ENCODE data around the gene SPNS2.
A peak's percentile ranks its signal among the peaks of the same experiment; 100 is the strongest.

SPNS2 gene

GRCh38 chr17:4554997-4555799, 56.5 kb downstream of the SPNS2 start, which contains the start of gene MYBBP1A:
Gene MYBBP1A (minus strand): TSS chr17:4555384. CDS start chr17:4555324, 60 bp downstream.
- peak; percentile 98 for DNase-seq

GRCh38 chr17:4555873-4556759, 57.4 kb downstream of the SPNS2 start:
- no peak for DNase-seq

DNA sequence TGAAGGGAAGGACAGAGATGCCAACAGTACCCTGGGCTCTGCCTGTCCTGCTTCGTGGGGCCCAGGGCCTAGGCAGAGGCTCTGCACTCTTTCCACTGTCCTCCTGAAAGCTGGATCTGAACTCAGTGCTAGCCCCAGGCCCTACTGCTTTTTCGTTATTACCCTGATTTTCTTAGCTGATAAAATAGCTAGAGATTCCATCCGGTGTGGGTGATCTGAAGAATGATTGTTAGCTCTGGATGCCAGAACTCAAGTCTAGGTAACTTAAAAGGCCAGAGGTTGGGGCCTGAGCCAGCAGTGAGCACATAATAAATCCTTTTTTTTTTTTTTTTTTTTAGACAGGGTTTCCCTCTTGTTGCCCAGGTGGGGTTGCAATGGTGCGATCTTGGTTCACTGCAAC, 58.3 kb downstream of the SPNS2 start:
- DNase-seq = no peak

- no peak for DNase-seq
These were observed 59.1 kb downstream of the SPNS2 start for GRCh38 chr17:4557626-4558346.

DNA sequence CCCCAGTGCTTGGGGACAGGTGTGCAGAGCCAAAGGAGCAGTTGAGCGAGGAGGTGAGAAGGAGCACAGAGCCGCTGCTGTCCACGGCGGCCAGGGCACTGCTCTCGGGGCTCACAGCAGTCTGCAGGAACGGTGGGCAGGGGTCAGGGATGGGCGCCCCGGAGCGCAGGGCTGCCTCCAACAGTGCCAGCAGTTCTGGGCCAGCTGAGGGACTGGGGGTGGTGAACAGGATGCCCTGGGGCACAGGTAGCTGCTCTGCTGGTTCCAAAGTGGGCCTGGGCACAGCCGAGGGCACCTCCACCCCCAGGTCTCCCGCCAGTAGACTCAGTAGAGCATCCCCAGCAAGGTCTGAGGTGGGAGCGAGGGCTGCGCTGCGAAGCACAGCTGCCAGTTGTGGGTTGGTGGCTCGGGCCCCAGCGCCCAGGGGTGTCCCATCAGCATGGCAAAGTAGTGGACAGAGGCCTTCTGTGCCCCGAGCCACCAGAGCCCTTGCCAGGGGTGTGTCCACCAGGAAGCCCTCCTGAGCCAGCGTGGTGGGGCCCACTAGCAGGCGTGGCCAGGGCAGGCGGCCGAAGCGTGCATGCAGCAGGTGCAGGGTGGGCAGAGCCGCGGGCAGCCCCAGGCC, 59.8 kb downstream of the SPNS2 start:
- DNase-seq = no peak

GRCh38 chr17:4559139-4559791, 60.6 kb downstream of the SPNS2 start:
- no peak for DNase-seq

DNA sequence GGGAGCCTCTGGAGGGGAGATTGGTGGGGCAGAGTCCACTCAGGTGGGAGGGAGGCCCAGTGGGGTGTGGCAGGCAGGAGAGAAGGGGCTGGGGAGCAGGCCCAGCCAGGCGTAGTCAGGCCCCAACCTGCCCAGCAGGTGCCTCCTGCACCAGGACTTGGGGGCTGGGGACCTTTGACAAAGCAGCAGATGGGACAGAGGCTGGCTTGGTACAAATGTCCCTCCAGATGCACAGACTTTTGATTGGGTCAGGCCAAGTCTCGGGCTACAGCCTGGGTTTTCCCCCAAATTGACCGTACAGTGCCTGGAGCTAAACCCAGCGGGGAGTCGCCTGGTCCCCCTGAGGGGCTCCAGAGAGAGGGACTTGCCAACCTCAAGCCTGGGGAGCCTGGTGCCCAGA, 61.3 kb downstream of the SPNS2 start:
- DNase-seq = no peak

GRCh38 chr17:4560421-4560820, 61.7 kb downstream of the SPNS2 start, which contains the start of gene GGT6:
Gene GGT6 (minus strand): TSS chr17:4560577. CDS start chr17:4560521, 56 bp downstream.
- no peak for DNase-seq

- DNase-seq = no peak
These were observed 62.2 kb downstream of the SPNS2 start for GRCh38 chr17:4560837-4561256.

DNA sequence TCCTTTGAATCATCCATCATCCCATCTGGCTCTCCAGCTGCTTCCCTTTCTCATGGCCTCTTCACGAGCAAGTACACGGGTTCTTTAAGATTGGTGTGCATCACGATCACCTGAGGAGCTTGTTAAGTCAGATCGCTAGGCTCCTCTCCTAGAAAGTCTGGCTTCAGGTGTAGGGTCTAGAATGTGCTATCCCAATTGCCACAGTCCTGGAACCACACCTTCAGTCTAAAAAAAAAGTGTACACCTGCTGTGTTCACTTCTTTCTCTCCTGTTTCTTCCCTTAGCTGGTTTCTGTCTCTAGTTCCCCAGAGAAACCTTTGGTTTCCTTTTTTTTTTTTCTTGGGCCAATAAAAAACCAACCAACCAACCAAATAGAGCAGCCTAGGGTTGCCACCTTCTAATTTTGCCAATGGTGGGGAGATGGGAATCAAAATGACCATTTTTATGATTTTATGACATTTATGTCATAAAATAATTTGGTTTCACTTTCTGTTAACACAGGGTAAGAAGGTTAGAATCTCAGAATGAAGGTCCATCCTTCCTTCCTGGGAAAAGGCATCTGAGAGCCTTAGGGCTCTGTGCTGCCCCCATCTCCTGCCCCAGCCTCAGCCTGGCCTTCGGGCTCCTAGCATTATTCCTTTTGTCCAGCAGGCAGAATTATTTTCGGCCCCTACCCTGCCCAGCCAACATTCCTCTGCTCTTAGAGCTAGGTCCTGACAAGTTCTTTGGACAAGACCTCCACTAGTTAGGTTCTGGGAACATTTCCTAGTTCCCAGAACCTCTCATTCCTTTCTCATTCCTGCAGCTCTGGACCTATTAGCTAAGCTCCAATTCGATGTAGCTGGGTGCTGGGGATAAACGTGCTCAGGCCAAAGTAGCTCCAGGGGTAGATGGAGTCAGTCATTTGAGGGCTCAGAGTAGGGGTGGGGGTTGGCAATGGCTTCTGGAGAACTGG, 63.6 kb downstream of the SPNS2 start:
- DNase-seq = no peak

DNA sequence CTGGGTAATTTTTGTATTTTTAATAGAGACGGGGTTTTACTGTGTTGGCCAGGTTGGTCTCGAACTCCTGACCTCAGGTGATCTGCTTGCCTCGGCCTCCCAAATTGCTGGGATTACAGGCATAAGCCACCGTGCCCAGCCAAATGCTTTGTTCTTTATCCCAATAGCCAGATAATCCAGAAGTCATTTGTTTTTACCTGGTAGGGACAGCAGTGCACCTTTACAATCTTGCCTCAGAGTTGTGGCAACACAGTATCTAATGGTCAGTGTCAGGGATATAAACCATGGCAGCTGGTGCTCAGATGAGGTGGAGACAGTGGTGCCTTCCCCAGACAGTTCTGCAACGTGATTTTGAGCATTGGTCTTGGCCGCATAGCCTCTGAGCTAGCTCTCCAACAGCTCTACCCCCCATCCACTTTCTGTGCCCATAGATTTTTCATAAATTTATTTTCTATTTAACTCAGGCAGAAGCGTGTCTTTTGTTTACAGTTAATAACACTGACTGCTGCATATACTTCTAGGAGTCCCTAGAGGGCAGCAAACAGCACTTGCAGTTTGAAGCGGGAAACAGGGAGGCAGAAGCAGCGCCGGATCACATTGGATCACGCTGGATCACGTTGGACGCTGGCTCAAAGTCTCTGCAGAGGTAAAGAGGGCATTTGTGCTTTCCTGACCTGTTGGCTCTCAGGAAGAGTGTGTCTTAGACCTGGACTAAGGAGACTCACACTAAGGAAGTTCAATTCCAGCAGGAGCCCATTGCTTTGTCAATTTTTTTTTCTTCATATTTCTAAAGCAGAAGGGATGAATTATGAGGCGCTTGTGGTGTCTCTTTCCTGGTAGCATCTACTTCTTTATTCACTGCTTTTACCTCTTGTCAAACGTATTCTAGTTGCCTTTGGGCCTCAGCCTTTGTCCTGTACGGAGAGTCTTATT, 66.8 kb downstream of the SPNS2 start:
- DNase-seq = peak; percentile 34

GRCh38 chr17:4566785-4567184, 68.1 kb downstream of the SPNS2 start:
- no peak for DNase-seq

DNA sequence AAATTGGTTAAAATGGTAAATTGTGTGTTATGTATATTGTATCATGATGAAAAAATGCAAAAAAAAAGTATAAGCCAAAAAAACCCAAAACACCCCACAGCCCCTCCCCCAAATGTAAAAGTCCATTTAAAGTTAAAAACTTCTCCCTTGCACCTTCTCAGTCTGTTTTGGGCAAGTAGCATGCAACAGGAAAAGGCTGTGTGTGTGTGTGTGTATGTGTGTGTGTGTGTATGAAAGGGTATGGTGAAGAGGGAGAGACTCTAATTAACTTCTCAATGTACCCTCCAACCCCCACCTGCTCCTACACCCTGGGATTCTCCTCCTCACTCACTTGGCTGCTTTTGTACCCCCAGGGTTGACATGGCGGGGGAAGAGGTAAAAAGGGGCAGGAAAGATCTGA, 70.9 kb downstream of the SPNS2 start:
- DNase-seq = no peak

- no peak for DNase-seq
These were observed 73.5 kb downstream of the SPNS2 start for GRCh38 chr17:4572131-4572530.

DNA sequence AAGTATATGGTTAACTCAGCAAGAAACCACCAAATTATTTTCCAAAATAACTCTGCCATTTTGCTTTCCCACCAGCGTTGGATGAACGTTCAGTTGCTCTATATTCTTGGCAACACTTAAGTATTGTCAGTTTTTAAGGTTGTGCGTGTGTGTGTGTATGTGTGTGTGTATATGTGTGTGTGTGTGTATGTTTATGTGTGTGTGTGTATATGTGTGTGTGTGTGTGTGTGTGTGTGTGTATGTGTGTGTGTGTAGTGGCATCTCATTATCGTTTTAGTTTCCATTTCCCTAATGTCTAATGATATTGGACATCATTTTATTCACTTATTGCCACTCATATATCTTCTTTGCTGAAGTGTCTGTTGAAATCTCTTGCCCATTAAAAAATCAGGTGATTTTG, 74.4 kb downstream of the SPNS2 start:
- DNase-seq = no peak

- peak; percentile 60 for DNase-seq
These were observed 75.0 kb downstream of the SPNS2 start for GRCh38 chr17:4573669-4574068.

DNA sequence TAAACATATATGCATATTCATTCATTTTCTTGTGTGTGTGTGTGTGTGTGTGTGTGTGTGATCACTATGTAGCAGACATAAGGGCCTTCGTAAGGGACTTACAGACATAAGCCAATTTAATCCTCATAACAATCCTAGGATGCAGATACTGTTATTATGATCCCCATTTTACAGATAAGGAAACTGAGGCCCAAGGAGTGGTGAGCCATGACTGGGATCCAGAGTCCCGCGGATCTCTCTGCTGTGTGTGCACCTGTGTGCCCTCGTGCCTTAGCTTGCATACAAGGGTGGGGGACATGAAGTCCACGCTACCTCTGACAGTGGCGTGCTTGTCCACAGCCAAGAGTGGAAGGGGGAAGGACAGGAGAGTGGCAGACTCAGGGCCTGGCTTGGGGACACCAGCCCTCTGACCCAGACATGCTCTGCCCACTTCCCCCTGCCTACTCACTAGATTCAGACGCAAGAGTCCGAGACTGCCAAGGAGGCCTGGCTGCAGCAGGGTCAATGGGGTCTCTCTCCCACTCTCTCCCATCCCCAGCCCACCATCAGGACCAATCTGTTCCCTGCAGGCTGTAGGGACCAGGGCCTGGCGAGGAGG, 75.9 kb downstream of the SPNS2 start:
- DNase-seq = no peak

GRCh38 chr17:4576161-4576558, 77.5 kb downstream of the SPNS2 start:
- no peak for DNase-seq

- no peak for DNase-seq
These were observed 78.1 kb downstream of the SPNS2 start for GRCh38 chr17:4576729-4577322.
